Fibroblast of skin of scalp (primary cell): Measurements from ENCODE around the gene TTC31.

Experiments
- DNase-seq: peaks from one replicate; pipeline ENCODE4 v3.0.0-alpha.2; 2013

The TTC31 gene

GRCh38 chr2:74488643-74489481, 6.0 kb downstream of the TTC31 start:
- no peak for DNase-seq

- DNase-seq: no peak
These were observed 7.0 kb downstream of the TTC31 start for GRCh38 chr2:74489906-74490305.

DNA sequence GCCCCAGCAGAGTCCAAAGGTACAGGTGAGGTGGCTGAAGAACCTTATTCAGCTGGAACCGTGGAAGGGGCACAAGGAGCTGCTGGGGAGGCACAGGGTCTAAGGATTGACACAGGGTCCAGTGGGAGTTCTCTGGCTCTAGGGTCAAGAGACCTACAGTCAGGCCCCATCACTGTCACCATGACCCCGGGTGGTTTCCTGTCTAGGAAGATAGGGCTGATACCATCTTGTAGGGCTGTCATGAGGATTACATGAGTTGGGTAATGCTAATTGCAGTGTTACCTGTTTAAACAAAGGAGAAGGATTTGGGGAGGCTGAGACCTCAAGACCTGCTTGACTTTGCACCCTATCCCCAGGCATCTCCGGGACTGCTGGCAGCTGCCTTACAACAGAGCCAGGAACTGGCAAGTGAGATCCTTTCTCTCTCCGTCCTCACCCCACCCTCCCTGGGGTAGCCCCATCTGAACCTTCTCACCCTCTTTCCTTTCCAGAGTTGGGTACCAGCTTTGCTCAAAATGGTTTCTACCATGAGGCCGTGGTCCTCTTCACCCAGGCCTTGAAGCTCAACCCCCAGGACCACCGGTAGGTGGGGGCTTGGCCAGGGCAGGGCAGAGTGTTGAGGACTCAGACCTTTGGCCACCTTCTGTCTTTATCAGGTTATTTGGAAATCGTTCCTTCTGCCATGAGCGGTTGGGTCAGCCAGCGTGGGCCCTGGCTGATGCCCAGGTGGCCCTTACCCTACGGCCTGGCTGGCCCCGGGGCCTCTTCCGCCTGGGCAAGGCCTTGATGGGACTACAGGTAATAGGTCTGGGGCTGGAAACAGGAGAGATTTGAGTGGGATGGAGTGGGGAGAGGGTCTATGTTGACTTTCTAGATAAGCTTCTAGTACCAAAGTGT, 9.0 kb downstream of the TTC31 start:
- DNase-seq: no peak

- DNase-seq: no peak
These were observed 10.7 kb downstream of the TTC31 start for GRCh38 chr2:74493546-74493945.

- no peak for DNase-seq
These were observed 12.6 kb downstream of the TTC31 start for GRCh38 chr2:74495440-74495839.

GRCh38 chr2:74496997-74497776, 14.3 kb downstream of the TTC31 start:
- DNase-seq: no peak

DNA sequence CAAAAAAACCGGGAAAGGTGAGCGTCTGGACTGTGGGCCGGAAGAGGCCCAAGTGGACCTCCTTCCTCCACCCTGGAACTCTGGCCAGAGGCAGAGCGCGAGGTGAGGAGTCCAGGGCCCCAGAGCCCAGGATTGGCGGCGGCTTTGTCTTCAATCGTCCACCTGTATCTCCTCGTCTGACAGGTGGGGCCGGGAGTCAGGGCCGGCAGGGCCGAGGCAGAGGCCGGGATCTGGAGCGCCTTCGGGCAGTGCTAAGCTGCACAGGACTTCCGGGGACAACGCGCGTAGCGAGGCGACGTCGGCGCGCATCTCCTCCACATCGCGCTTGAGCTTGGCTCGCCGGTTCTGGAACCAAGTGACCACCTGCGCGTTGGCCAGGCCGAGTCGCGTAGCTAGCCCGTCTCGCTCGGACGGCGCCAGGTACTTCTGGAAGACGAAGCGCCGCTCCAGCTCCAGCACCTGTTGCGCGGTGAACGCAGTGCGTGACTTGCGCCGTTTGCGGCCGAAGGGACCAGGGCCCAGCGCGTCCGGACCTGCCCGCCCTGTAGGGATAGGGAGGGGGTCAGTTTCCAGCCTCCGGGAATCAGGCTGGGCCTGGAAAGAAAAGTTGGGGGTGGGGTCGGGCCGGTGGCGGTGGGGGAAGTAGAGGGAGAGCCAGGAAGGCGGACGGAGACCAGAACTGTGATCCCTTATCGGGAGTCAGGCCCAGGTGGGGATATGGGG, 15.1 kb downstream of the TTC31 start:
- DNase-seq: no peak

GRCh38 chr2:74498500-74499266, 15.8 kb downstream of the TTC31 start:
- no peak for DNase-seq

GRCh38 chr2:74499267-74499939, 16.5 kb downstream of the TTC31 start, which contains the start of gene LBX2:
TSS of gene LBX2 (minus strand) at chr2:74499603. CDS start at chr2:74499537, 66 bp downstream.
- DNase-seq: no peak

- no peak for DNase-seq
These were observed 17.2 kb downstream of the TTC31 start for GRCh38 chr2:74499940-74500577.

GRCh38 chr2:74500578-74500946, 17.7 kb downstream of the TTC31 start:
- no peak for DNase-seq

- DNase-seq: no peak
These were observed 18.6 kb downstream of the TTC31 start for GRCh38 chr2:74501335-74502071.

- no peak for DNase-seq
These were observed 19.4 kb downstream of the TTC31 start for GRCh38 chr2:74502147-74502719.

- peak; percentile 78 for DNase-seq
These were observed 20.0 kb downstream of the TTC31 start for GRCh38 chr2:74502720-74503505.

DNA sequence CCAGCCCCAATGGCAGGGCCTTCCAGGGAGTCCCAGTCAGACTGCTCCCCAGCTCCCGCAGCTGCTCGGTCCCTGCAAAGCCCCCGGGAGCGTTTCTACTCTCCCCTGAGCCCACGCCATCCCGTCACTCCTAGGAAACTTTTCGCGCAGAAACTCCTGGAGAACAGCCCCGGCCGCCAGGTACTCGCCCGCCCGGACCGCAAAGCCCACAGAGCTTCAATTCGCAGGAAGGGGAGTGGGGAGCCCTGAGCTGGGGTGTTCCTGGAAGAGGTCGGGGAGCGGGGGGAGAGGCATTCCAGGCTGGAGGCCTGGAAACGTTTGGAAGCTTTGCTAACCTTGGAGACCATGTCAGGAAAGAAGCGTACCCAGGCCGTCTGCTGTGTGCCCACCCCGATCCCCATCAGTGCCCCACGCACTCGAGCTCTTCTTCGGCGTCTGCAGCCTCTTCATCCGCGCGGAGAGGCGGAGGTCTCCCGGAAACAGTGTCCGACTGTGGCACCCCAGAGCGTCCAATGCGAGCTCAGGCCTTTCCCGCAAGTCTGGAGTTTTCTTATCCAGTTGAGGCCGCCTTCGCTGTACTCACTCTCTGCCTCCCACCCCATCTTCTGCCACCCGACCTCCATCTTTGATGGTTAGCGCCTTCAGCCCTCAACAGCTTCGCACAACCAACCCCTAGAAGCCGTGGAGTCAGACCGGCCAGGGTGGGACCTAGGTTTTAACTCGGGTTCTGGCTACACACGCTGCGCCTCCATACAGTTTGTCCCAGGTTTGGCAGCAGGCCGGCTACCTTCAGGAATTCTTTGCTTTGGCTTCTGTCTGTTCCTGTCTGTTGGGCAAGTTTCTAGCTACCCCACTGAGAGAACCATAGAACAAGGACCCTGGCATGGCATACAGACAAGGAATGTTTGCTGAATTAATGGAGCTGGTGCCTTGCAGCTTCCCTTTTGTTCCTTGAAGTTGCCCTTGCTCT, 20.9 kb downstream of the TTC31 start:
- DNase-seq: no peak

- no peak for DNase-seq
These were observed 21.7 kb downstream of the TTC31 start for GRCh38 chr2:74504591-74504990.
